Heart left ventricle (tissue), 16 donors: ENCODE data around the gene TMED8. TPM values are rescaled to one million over a fixed set of nuclear protein-coding genes. Genes with fewer than 3 reads are reported as not detected.
A peak's percentile ranks its signal among the peaks of the same experiment; 100 is the strongest.

ENCODE experiments used
- ATAC-seq, 4 donors: fragments of 200-7000 bp; cut with Tn5 transposase; one replicate each; pipeline ENCODE4 v1.9.1; 2020 to 2022; ENCODE audit warnings: moderate library complexity in 4 of 4, mild to moderate bottlenecking in 3 of 4, moderate number of reproducible peaks in 1 of 4
- DNase-seq, 5 donors: peaks; one replicate each; pipeline ENCODE4 v3.0.0-alpha.2; 2020
- H3K27ac ChIP-seq, 12 donors: fragments of 200-600 bp; sonication (generic) in 4 of 12; one replicate each; pipeline versions ENCODE4 v1.5.0 to v1.8.0; 2016 to 2022; ENCODE audit warnings: mild to moderate bottlenecking in 2 of 12
- H3K27me3 ChIP-seq, 9 donors: fragments of 200-600 bp; sonication (generic) in 2 of 9; one replicate each; pipeline versions ENCODE4 v1.5.1 to v1.8.0; 2016 to 2022; ENCODE audit warnings: mild to moderate bottlenecking in 3 of 9
- H3K36me3 ChIP-seq, 9 donors: fragments of 200-600 bp; sonication (generic) in 2 of 9; one replicate each; pipeline versions ENCODE4 v1.5.0 to v1.8.0; 2018 to 2022; ENCODE audit warnings: mild to moderate bottlenecking in 2 of 9
- H3K4me1 ChIP-seq, 12 donors: fragments of 200-600 bp; sonication (generic) in 4 of 12; one replicate each; pipeline versions ENCODE4 v1.5.0 to v1.8.0; 2016 to 2022; ENCODE audit warnings: mild to moderate bottlenecking in 3 of 12
- H3K4me3 ChIP-seq, 12 donors: fragments of 200-600 bp; sonication (generic) in 4 of 12; one replicate each; pipeline versions ENCODE4 v1.5.0 to v1.8.0; 2017 to 2022; ENCODE audit warnings: mild to moderate bottlenecking in 9 of 12, moderate library complexity in 4 of 12
- H3K9me3 ChIP-seq, 12 donors: fragments of 200-600 bp; sonication (generic) in 4 of 12; one replicate each; pipeline versions ENCODE4 v1.5.0 to v1.8.0; 2016 to 2022; ENCODE audit warnings: mild to moderate bottlenecking in 1 of 12
- CTCF ChIP-seq, 12 donors: fragments of 200-600 bp; sonication (generic) in 4 of 12; IDR thresholded peaks; one replicate each; pipeline versions ENCODE4 v1.5.0 to v1.8.0; 2018 to 2022; ENCODE audit warnings: antibody characterized with exemption in 12 of 12, mild to moderate bottlenecking in 5 of 12
- POLR2A ChIP-seq, 2 donors: fragments of 450-650 bp; IDR thresholded peaks; one replicate each; pipeline ENCODE4 v1.6.1; 2017; ENCODE audit warnings: antibody characterized with exemption in 2 of 2, mild to moderate bottlenecking in 2 of 2, moderate library complexity in 2 of 2
- WGBS, 4 donors: extraction: QIAGEN DNeasy Blood & Tissue Kit in 2 of 4; methylation state at CpG; one replicate each; pipeline versions ENCODE4 v1.1.5 to v1.1.7; 2013 to 2018; 5-methylcytosine and 5-hydroxymethylcytosine counted together
- intact Hi-C, 10 donors: fragments of 100-400 bp; cut with DNase I; formaldehyde crosslinking; loops; one replicate each; pipeline versions ENCODE4 v1.11.1 to v1.14.2; 2022
- polyA plus RNA-seq, 2 donors: library from polyadenylated mRNA; stranded (reverse); fragments of 200-250 nt; gene quantifications; one replicate each; pipeline ENCODE4 v1.2.3, GENCODE V29; 2013
- total RNA-seq, 9 donors: library from RNA; depleted of rRNA in 2 of 9; stranded (reverse); fragments of >200 nt in 2 of 9; fragmentation: NEBNext Ultra II Directional in 3 of 9; extraction: Animal tissue kit (Norgen Biotek cat#: 25700) in 3 of 9; gene quantifications; one replicate each; pipeline versions ENCODE4 v1.1.0 to v1.2.4, GENCODE V29; 2016 to 2023
- donor health status: ischemic (EF 13 %, LVEDD 7.1; RV severe dilation, severe dysfunction).
- donor health status: healthy with polysubstance abuse.
- donor health status: DM: no; HTN: yes; CAD: no.
- donor health status: DM: no; HTN: no; CAD: no.
- donor health status: ischemic (EF 25% LVEDD 6.9; RV normal size, moderate dysfunction).
- donor health status: ischemic (EF 25% LVEDD 5.7; RV mildly dilated, moderate dysfunction).
- donor health status: healthy.
- donor health status: DM: yes; HTN: yes; CAD: no.
- donor health status: ischemic (EF 35%, LVEDD 5.7; RV mildly dilated, moderate dysfunction).
- donor health status: nonischemic (EF 11% LVEDD 7.7; RV severe dilation, severe dysfunction).
- donor health status: DM: yes; HTN: yes; CAD: no.
- donor health status: PGD.
- donor health status: ischemic (EF 29% LVEDD 5.4; RV normal size, mild dysfunction).
- donor health status: nonischemic (EF 23%, LVEDD 6.1; RV moderate dilation, normal function).

TMED8 gene
- total and polyA plus RNA-seq, 11 donors, result 1.5 to 9.5 (median 7.1) TPM

- DNase-seq (no peak), ATAC-seq (no peak)
- Histone ChIP-seq H3K9me3 (no peaks in the 10 kb centered on the region), H3K36me3 (no peaks in the 10 kb centered on the region), H3K4me3 (no peak overlapping the region), H3K27ac (no peak overlapping the region), H3K4me1 (peaks cover 0 to 18% (median 0%) of the 10 kb centered on the region in 12 donors), H3K27me3 (no peaks in the 10 kb centered on the region)
- 30 to 49% (median 34%) methylated on average over 3 of the region's 3 CpGs for WGBS, 4 donors
- intact Hi-C loops, result no loop called here
- no peak for TF ChIP-seq POLR2A (IDR thresholded peaks at IDR 0.05)
- peak in 2 of 12 donors; percentile 18 to 25 for TF ChIP-seq CTCF (IDR thresholded peaks at IDR 0.05)
Measured at GRCh38 chr14:77409131-77409533, 32.2 kb upstream of the TMED8 start.

- intact Hi-C loops, result no loop called here
- H3K9me3 ChIP-seq, result no peaks in the 10 kb centered on the region
- peak overlapping the region in 1 of 12 donors; percentile 46 for H3K27ac ChIP-seq
- WGBS, 4 donors, result 68 to 80% (median 74%) methylated on average over 2 of the region's 2 CpGs
- H3K36me3 ChIP-seq, result no peaks in the 10 kb centered on the region
- peaks cover 0 to 18% (median 0%) of the 10 kb centered on the region in 12 donors for H3K4me1 ChIP-seq
- H3K27me3 ChIP-seq, result no peaks in the 10 kb centered on the region
- H3K4me3 ChIP-seq, result peak overlapping the region in 1 of 12 donors; percentile 33
- TF ChIP-seq CTCF (IDR thresholded peaks at IDR 0.05) (no peak), POLR2A (IDR thresholded peaks at IDR 0.05) (no peak)
- DNase-seq, result no peak
- peak in 1 of 4 donors; percentile 36 for ATAC-seq
Measured at GRCh38 chr14:77407158-77407557, 30.3 kb upstream of the TMED8 start.

- Histone ChIP-seq H3K36me3 (no peaks in the 10 kb centered on the region), H3K4me1 (peaks cover 0 to 18% (median 0%) of the 10 kb centered on the region in 12 donors), H3K4me3 (peak overlapping the region in 1 of 12 donors; percentile 33), H3K27me3 (no peaks in the 10 kb centered on the region), H3K9me3 (no peaks in the 10 kb centered on the region), H3K27ac (peak overlapping the region in 1 of 12 donors; percentile 46)
- intact Hi-C loops, result no loop called here
- WGBS, 4 donors, result 41 to 66% (median 52%) methylated on average over 6 of the region's 6 CpGs
- ATAC-seq (no peak), DNase-seq (no peak)
- TF ChIP-seq POLR2A (IDR thresholded peaks at IDR 0.05), result no peak
- no peak for TF ChIP-seq CTCF (IDR thresholded peaks at IDR 0.05)
Measured at GRCh38 chr14:77406718-77407117, 29.8 kb upstream of the TMED8 start.

GRCh38 chr14:77406086-77406485 lies 29.2 kb upstream of the TMED8 start:
- no peak overlapping the region for H3K27ac ChIP-seq
- intact Hi-C loops, result no loop called here
- no peak overlapping the region for H3K4me3 ChIP-seq
- H3K27me3 ChIP-seq, result no peaks in the 10 kb centered on the region
- no peak for DNase-seq
- no peaks in the 10 kb centered on the region for H3K36me3 ChIP-seq
- H3K9me3 ChIP-seq, result no peaks in the 10 kb centered on the region
- WGBS, 4 donors, result 49 to 55% (median 51%) methylated on average over 3 of the region's 3 CpGs
- H3K4me1 ChIP-seq, result peaks cover 0 to 18% (median 0%) of the 10 kb centered on the region in 12 donors
- ATAC-seq, result no peak
- TF ChIP-seq POLR2A (IDR thresholded peaks at IDR 0.05) (no peak), CTCF (IDR thresholded peaks at IDR 0.05) (no peak)
